ENCODE measurements around the gene CCL27. TPM values are rescaled to one million over a fixed set of nuclear protein-coding genes. Genes with fewer than 3 reads are reported as not detected.
A peak's percentile ranks its signal among the peaks of the same experiment; 100 is the strongest.
"Not testable (repeated sequence)": the region's sequence is repeated elsewhere in the genome, so short reads cannot be mapped to it uniquely, and the experiment has no call there.

The CCL27 gene
- total and polyA plus RNA-seq, 8 donors: 0.58 to 1.3 TPM; not detected in 6

GRCh38 chr9:34642679-34643078, 19.8 kb downstream of the CCL27 start:
- Histone ChIP-seq H3K27me3 (no peaks in the 10 kb centered on the region), H3K9me3 (no peaks in the 10 kb centered on the region), H3K36me3 (no peaks in the 10 kb centered on the region), H3K4me3 (no peak overlapping the region), H3K27ac (no peak overlapping the region), H3K4me1 (peaks cover 17 to 25% (median 24%) of the 10 kb centered on the region in 4 donors)
- TF ChIP-seq, protein P1, sequence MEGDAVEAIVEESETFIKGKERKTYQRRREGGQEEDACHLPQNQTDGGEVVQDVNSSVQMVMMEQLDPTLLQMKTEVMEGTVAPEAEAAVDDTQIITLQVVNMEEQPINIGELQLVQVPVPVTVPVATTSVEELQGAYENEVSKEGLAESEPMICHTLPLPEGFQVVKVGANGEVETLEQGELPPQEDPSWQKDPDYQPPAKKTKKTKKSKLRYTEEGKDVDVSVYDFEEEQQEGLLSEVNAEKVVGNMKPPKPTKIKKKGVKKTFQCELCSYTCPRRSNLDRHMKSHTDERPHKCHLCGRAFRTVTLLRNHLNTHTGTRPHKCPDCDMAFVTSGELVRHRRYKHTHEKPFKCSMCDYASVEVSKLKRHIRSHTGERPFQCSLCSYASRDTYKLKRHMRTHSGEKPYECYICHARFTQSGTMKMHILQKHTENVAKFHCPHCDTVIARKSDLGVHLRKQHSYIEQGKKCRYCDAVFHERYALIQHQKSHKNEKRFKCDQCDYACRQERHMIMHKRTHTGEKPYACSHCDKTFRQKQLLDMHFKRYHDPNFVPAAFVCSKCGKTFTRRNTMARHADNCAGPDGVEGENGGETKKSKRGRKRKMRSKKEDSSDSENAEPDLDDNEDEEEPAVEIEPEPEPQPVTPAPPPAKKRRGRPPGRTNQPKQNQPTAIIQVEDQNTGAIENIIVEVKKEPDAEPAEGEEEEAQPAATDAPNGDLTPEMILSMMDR (IDR thresholded peaks at IDR 0.05): no peak
- TF ChIP-seq EP300 (IDR thresholded peaks at IDR 0.05) (no peak), POLR2A (IDR thresholded peaks at IDR 0.05) (no peak), POLR2AphosphoS5 (IDR thresholded peaks at IDR 0.05) (no peak)
- WGBS, 5 donors: 86 to 100% (median 97%) methylated on average over 1 of the region's 1 CpG
- intact Hi-C loops (cut with DNase I; ENCODE audit: low total_unique reads): no loop called here
- DNase-seq: no peak

- intact Hi-C loops (cut with DNase I; ENCODE audit: low total_unique reads); H3K27me3 ChIP-seq; DNase-seq; H3K4me3 ChIP-seq; H3K27ac ChIP-seq; H3K9me3 ChIP-seq: not testable (repeated sequence)
- 81 to 90% (median 87%) methylated on average over 8 of the region's 8 CpGs for WGBS, 5 donors
- H3K4me1 ChIP-seq: peaks cover 22 to 33% (median 30%) of the 10 kb centered on the region in 4 donors
- peaks cover 0 to 16% (median 9%) of the 10 kb centered on the region in 4 donors for H3K36me3 ChIP-seq
Observed at GRCh38 chr9:34639322-34639721, 23.1 kb downstream of the CCL27 start.

GRCh38 chr9:34638138-34638445, 24.4 kb downstream of the CCL27 start:
- TF ChIP-seq EP300 (IDR thresholded peaks at IDR 0.05): no peak
- no peak for TF ChIP-seq POLR2A (IDR thresholded peaks at IDR 0.05)
- TF ChIP-seq POLR2AphosphoS5 (IDR thresholded peaks at IDR 0.05): no peak
- TF ChIP-seq, protein P1 (IDR thresholded peaks at IDR 0.05): no peak
- 8 to 27% (median 12%) methylated on average over 7 of the region's 7 CpGs for WGBS, 5 donors
- DNase-seq: no peak
- Histone ChIP-seq H3K36me3 (peaks cover 0 to 17% (median 9%) of the 10 kb centered on the region in 4 donors), H3K9me3 (no peaks in the 10 kb centered on the region), H3K4me1 (peaks cover 22 to 40% (median 34%) of the 10 kb centered on the region in 4 donors), H3K27me3 (no peaks in the 10 kb centered on the region), H3K27ac (peak overlapping the region; percentile 83 to 91 (median 86)), H3K4me3 (peak overlapping the region; percentile 60 to 90 (median 69))
- intact Hi-C loops (cut with DNase I; ENCODE audit: low total_unique reads): no loop called here

GRCh38 chr9:34637356-34638137, 24.9 kb downstream of the CCL27 start, which contains the start of gene SIGMAR1:
SIGMAR1 (minus strand) TSS chr9:34637787; CDS start chr9:34637697, 90 bp downstream.
- TF ChIP-seq, protein P1 (IDR thresholded peaks at IDR 0.05): no peak
- no peak for TF ChIP-seq POLR2A (IDR thresholded peaks at IDR 0.05)
- TF ChIP-seq EP300 (IDR thresholded peaks at IDR 0.05): no peak
- peak; percentile 67 to 90 (median 88) for TF ChIP-seq POLR2AphosphoS5 (IDR thresholded peaks at IDR 0.05)
- intact Hi-C loops (cut with DNase I; ENCODE audit: low total_unique reads): no loop called here
- Histone ChIP-seq H3K27me3 (no peaks in the 10 kb centered on the region), H3K4me3 (peak within 1 kb of the TSS; percentile 60 to 90 (median 69)), H3K9me3 (no peaks in the 10 kb centered on the region), H3K27ac (peak within 1 kb of the TSS; percentile 83 to 91 (median 86)), H3K4me1 (peaks cover 22 to 40% (median 34%) of the 10 kb centered on the region in 4 donors), H3K36me3 (peaks cover 0 to 17% (median 9%) of the 10 kb centered on the region in 4 donors)
- DNase-seq: peak; percentile 94 to 98
- WGBS, 5 donors: 0 to 3% (median 0%) methylated on average over 14 to 74 of the region's 74 CpGs
